T-helper 1 cell treated with Interleukin-12 subunit alpha and Interleukin-12 subunit beta and Interleukin-4 antibody, amounts not matched to agents 30 ng/mL and 1 ng/mL, for 36 hours (primary cell): Measurements from ENCODE around the gene ACLY. TPM values are rescaled to one million over a fixed set of nuclear protein-coding genes. Genes with fewer than 3 reads are reported as not detected.
"Not testable (repeated sequence)": the region's sequence is repeated elsewhere in the genome, so short reads cannot be mapped to it uniquely, and the experiment has no call there.

Experiments
- intact Hi-C: fragments of 100-400 bp; cut with micrococcal nuclease; formaldehyde crosslinking; loops from one replicate; pipeline ENCODE4 v1.15.1; 2024
- total RNA-seq: library from RNA; stranded (reverse); gene quantifications from 2 replicates; pipeline ENCODE4 v1.2.3, GENCODE V29; 2022

ACLY gene
- total RNA-seq, 1 donor from 2014 or later: 165 TPM

GRCh38 chr17:41880130-41880529 is 38.6 kb downstream of the ACLY start:
- intact Hi-C loops: no loop called here

GRCh38 chr17:41874293-41874670 is 44.5 kb downstream of the ACLY start:
- intact Hi-C loops: not testable (repeated sequence)

- intact Hi-C loops: no loop called here
These were observed 45.0 kb downstream of the ACLY start for GRCh38 chr17:41873559-41874292.

GRCh38 chr17:41871789-41872188 is 47.0 kb downstream of the ACLY start:
- intact Hi-C loops: no loop called here

GRCh38 chr17:41870627-41871026 is 48.1 kb downstream of the ACLY start:
- intact Hi-C loops: no loop called here

GRCh38 chr17:41870097-41870496 is 48.7 kb downstream of the ACLY start:
- intact Hi-C loops: no loop called here

GRCh38 chr17:41869426-41869825 is 49.3 kb downstream of the ACLY start:
- intact Hi-C loops: loop anchor here (5.0 kb wide), 1 partner anchor 67 kb away; no protein-coding TSS in a partner anchor

GRCh38 chr17:41868568-41868967 is 50.2 kb downstream of the ACLY start:
- intact Hi-C loops: loop anchor here (5.0 kb wide), 1 partner anchor 66 kb away; no protein-coding TSS in a partner anchor

- intact Hi-C loops: loop anchor here (1.0 to 5.0 kb wide), 13 partner anchors 30 to 316 kb away; partner anchors contain the start of genes CNP, DHX58, DNAJC7 and EIF1
These were observed 53.2 kb downstream of the ACLY start for GRCh38 chr17:41865596-41865893.

GRCh38 chr17:41864836-41865595 is 53.7 kb downstream of the ACLY start, which contains the start of gene KLHL11:
Gene KLHL11 (minus strand): TSS chr17:41865423. CDS start chr17:41865370, 53 bp downstream.
- intact Hi-C loops: loop anchor here (1.0 to 5.0 kb wide), 13 partner anchors 30 to 316 kb away; partner anchors contain the start of genes CNP, DHX58, DNAJC7 and EIF1

- intact Hi-C loops: loop anchor here (2.0 kb wide), 3 partner anchors 54 to 176 kb away; partner anchors contain the start of genes EIF1, JUP and P3H4
These were observed 54.3 kb downstream of the ACLY start for GRCh38 chr17:41864498-41864835.

- intact Hi-C loops: no loop called here
These were observed 55.5 kb downstream of the ACLY start for GRCh38 chr17:41863074-41863848.

GRCh38 chr17:41860254-41860931 is 58.4 kb downstream of the ACLY start:
- intact Hi-C loops: no loop called here

GRCh38 chr17:41851382-41851781 is 67.4 kb downstream of the ACLY start:
- intact Hi-C loops: not testable (repeated sequence)

- intact Hi-C loops: no loop called here
These were observed 69.3 kb downstream of the ACLY start for GRCh38 chr17:41849251-41849990.

GRCh38 chr17:41848788-41849187 is 70.0 kb downstream of the ACLY start:
- intact Hi-C loops: no loop called here

GRCh38 chr17:41844971-41845370 is 73.8 kb downstream of the ACLY start:
- intact Hi-C loops: no loop called here

GRCh38 chr17:41840781-41841180 is 78.0 kb downstream of the ACLY start:
- intact Hi-C loops: not testable (repeated sequence)

GRCh38 chr17:41839448-41839847 is 79.3 kb downstream of the ACLY start:
- intact Hi-C loops: loop anchor here (5.0 kb wide), 1 partner anchor 52 kb away; the partner anchor contains the start of gene JUP
